Transverse colon (tissue), 4 donors: ENCODE results near the gene ACP3. TPM values are rescaled to one million over a fixed set of nuclear protein-coding genes. Genes with fewer than 3 reads are reported as not detected.

Experiments used
- DNase-seq: peaks from one replicate; pipeline ENCODE4 v3.0.0-alpha.2; 2019
- H3K27ac ChIP-seq, 4 donors: fragments of 200-600 bp; sonication (generic); 2 replicates each; pipeline ENCODE4 v1.5.1; 2016 to 2018; ENCODE audit warnings: inconsistent platforms in 4 of 4
- H3K27me3 ChIP-seq: fragments of 200-600 bp; sonication (generic); 2 replicates; pipeline ENCODE4 v1.5.1; 2017; ENCODE audit warnings: inconsistent platforms
- H3K36me3 ChIP-seq, 4 donors: fragments of 200-600 bp; sonication (generic); 2 replicates each; pipeline ENCODE4 v1.5.1; 2017 to 2019; ENCODE audit warnings: inconsistent platforms in 4 of 4
- H3K4me1 ChIP-seq, 4 donors: fragments of 200-600 bp; sonication (generic); 2 replicates each; pipeline ENCODE4 v1.5.1; 2017 to 2020; ENCODE audit warnings: inconsistent platforms in 4 of 4
- H3K4me3 ChIP-seq, 4 donors: fragments of 200-600 bp; sonication (generic); 1 replicate in 1 of 4; 2 replicates in 3 of 4; pipeline versions ENCODE4 v1.5.1 to v1.6.1; 2017 to 2019; ENCODE audit warnings: inconsistent platforms in 4 of 4
- H3K9me3 ChIP-seq, 2 donors: fragments of 200-600 bp; sonication (generic); 2 replicates each; pipeline ENCODE4 v1.5.1; 2017 to 2019; ENCODE audit warnings: inconsistent platforms in 2 of 2
- CTCF ChIP-seq, 5 experiments: fragments of 200-600 bp in 3 of 5; fragments of 450-650 bp in 2 of 5; sonication (generic) in 3 of 5; IDR thresholded peaks; 1 replicate in 2 of 5; 2 replicates in 3 of 5; pipeline ENCODE4 v1.5.1; 2016 to 2017; ENCODE audit warnings: antibody characterized with exemption in 5 of 5, inconsistent platforms in 3 of 5, mild to moderate bottlenecking in 2 of 5, moderate library complexity in 1 of 5
- EP300 ChIP-seq: sonication (generic); formaldehyde crosslinking; IDR thresholded peaks from one replicate; pipeline ENCODE4 v1.6.1; 2017; ENCODE audit warnings: antibody characterized with exemption, low read depth
- POLR2A ChIP-seq: fragments of 450-650 bp; IDR thresholded peaks from one replicate; pipeline ENCODE4 v1.6.1; 2016; ENCODE audit warnings: antibody characterized with exemption, mild to moderate bottlenecking, moderate library complexity
- POLR2AphosphoS5 ChIP-seq, 3 donors: sonication (generic); formaldehyde crosslinking; IDR thresholded peaks; one replicate each; pipeline ENCODE4 v1.6.1; 2016; ENCODE audit warnings: antibody characterized with exemption in 3 of 3
- WGBS, 2 donors: methylation state at CpG; one replicate each; pipeline ENCODE4 v1.1.5; 2018; ENCODE audit warnings: low coverage in 1 of 2; 5-methylcytosine and 5-hydroxymethylcytosine counted together
- in situ Hi-C, 4 donors: fragments of 200-750 bp; cut with MboI; loops; one replicate each; pipeline versions ENCODE4 v1.15.0 to v1.15.1; 2017; ENCODE audit warnings: low sequenced_read_pairs in 3 of 4, low pct_ligation_motif_present in 1 of 4, low pct_unique_long_range_greater_than_20kb in 1 of 4
- intact Hi-C: fragments of 100-400 bp; cut with DNase I; formaldehyde crosslinking; loops from one replicate; pipeline ENCODE4 v1.15.1; 2023; ENCODE audit warnings: low total_unique reads
- total RNA-seq, 4 donors: library from RNA; depleted of rRNA; stranded (reverse); fragments of >200 nt; gene quantifications; one replicate each; pipeline ENCODE4 v1.1.0, GENCODE V29; 2016

ACP3 gene
- total RNA-seq, 4 donors from 2014 or later: 3.4 to 22.7 (median 7.6) TPM

GRCh38 chr3:132325634-132326033 is 8.4 kb downstream of the ACP3 start:
- DNase-seq: no peak
- no peak for TF ChIP-seq EP300
- no peak for TF ChIP-seq POLR2AphosphoS5 (IDR thresholded peaks at IDR 0.05)
- TF ChIP-seq POLR2A: no peak
- TF ChIP-seq CTCF (IDR thresholded peaks at IDR 0.05): no peak
- Histone ChIP-seq H3K4me1 (peaks cover 0 to 4% (median 0%) of the 10 kb centered on the region in 4 donors), H3K36me3 (no peaks in the 10 kb centered on the region), H3K4me3 (no peak overlapping the region), H3K27me3 (no peaks in the 10 kb centered on the region), H3K27ac (no peak overlapping the region), H3K9me3 (no peaks in the 10 kb centered on the region)
- in situ Hi-C loops (no loop called here), intact Hi-C loops (no loop called here)
- WGBS, 2 donors: 45 to 66% methylated on average over 1 to 2 of the region's 2 CpGs

GRCh38 chr3:132326251-132326650 is 9.0 kb downstream of the ACP3 start:
- H3K27ac ChIP-seq: no peak overlapping the region

GRCh38 chr3:132332082-132332481 is 14.9 kb downstream of the ACP3 start:
- no peaks in the 10 kb centered on the region for H3K36me3 ChIP-seq
- no peak overlapping the region for H3K27ac ChIP-seq
- H3K4me3 ChIP-seq: no peak overlapping the region
- in situ Hi-C loops (no loop called here), intact Hi-C loops (no loop called here)
- H3K27me3 ChIP-seq: no peaks in the 10 kb centered on the region
- H3K4me1 ChIP-seq: no peaks in the 10 kb centered on the region
- no peak for DNase-seq
- 86 to 93% methylated on average over 5 to 6 of the region's 6 CpGs for WGBS, 2 donors
- H3K9me3 ChIP-seq: no peaks in the 10 kb centered on the region
- TF ChIP-seq CTCF (IDR thresholded peaks at IDR 0.05) (no peak), POLR2AphosphoS5 (IDR thresholded peaks at IDR 0.05) (no peak), POLR2A (no peak), EP300 (no peak)

More at GRCh38 chr3:132326251-132326650, 9.0 kb downstream of the ACP3 start:
- intact Hi-C loops (no loop called here), in situ Hi-C loops (no loop called here)
- Histone ChIP-seq H3K9me3 (no peaks in the 10 kb centered on the region), H3K36me3 (no peaks in the 10 kb centered on the region), H3K27me3 (no peaks in the 10 kb centered on the region), H3K4me3 (no peak overlapping the region), H3K4me1 (peaks cover 0 to 4% (median 0%) of the 10 kb centered on the region in 4 donors)
- WGBS, 2 donors: 17 to 50% methylated on average over 2 of the region's 2 CpGs
- DNase-seq: no peak
- no peak for TF ChIP-seq EP300
- no peak for TF ChIP-seq CTCF (IDR thresholded peaks at IDR 0.05)
- TF ChIP-seq POLR2AphosphoS5 (IDR thresholded peaks at IDR 0.05): no peak
- no peak for TF ChIP-seq POLR2A

GRCh38 chr3:132332508-132332907 is 15.3 kb downstream of the ACP3 start:
- WGBS, 2 donors: 29 to 68% methylated on average over 1 of the region's 1 CpG
- no peak overlapping the region for H3K27ac ChIP-seq
- H3K4me3 ChIP-seq: no peak overlapping the region
- TF ChIP-seq POLR2A (no peak), POLR2AphosphoS5 (IDR thresholded peaks at IDR 0.05) (no peak), CTCF (IDR thresholded peaks at IDR 0.05) (no peak), EP300 (no peak)
- no peaks in the 10 kb centered on the region for H3K27me3 ChIP-seq
- peaks cover 0 to 4% (median 0%) of the 10 kb centered on the region in 4 donors for H3K4me1 ChIP-seq
- intact Hi-C loops (no loop called here), in situ Hi-C loops (no loop called here)
- no peaks in the 10 kb centered on the region for H3K9me3 ChIP-seq
- no peak for DNase-seq
- no peaks in the 10 kb centered on the region for H3K36me3 ChIP-seq
